ENCODE measurements around the gene SLC7A6. TPM values are rescaled to one million over a fixed set of nuclear protein-coding genes. Genes with fewer than 3 reads are reported as not detected.

The SLC7A6 gene
- total RNA-seq (2014; rRNA removed; shearing (Covaris generic)) = 17.4 TPM in 2 replicates

DNA sequence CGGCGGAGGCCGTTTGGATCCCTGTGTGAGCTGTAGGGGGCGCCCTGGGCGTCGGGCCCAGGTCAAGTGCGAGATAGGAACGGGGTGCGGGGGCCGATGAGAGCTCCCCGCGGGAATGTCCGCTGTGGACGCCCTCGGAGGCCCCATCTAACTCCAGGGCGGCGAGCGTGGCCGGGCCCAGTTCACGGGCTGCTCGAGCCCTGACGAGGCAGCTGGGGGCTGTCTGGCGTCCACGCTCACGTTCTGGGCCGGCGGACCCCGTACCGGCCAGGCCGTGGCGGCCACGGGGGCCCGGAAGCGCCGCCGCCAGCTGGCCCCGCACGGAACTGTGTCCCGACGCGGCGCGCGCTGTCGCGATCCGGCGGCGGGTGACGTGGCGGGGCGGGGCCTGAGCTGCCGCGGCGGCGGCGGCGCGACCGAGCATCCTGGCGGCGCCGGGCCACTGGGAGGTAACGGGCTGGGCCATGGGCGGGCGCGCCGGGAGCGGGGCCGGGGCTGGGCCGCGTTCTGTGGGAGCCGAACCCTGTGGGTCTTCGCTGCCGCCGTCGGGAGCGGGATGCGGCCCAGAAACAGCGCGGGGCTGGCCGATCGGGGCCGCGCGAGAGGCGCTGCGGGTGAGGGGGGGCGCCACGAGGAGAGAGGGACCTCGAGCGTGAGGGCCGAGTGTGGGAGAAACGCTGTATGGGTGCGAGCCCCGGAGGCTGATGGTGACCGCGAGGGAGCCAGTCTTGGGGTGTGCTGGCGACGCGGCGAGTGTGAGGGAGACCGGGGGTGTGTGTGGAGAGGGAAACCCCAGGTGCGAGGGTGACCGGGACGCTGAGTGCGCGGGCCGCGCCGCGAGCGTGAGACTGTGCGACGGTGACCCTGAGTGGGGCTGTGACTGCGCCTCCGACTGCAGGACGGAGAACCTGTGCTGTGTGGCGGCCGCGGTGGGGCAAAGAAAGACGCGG, at the start of gene SLC7A6:
TSS of gene SLC7A6 (plus strand) at position 399 of the 950 bp plus-strand sequence. CDS start 10,201 bp downstream, outside the sequence.
- no peaks in the 10 kb centered on the region for H3K36me3 ChIP-seq
- no peaks in the 10 kb centered on the region for H3K4me1 ChIP-seq
- H3K27me3 ChIP-seq = no peaks in the 10 kb centered on the region
- no peaks in the 10 kb centered on the region for H3K9me3 ChIP-seq (replicated peaks)
- H3K27ac ChIP-seq = peak within 1 kb of the TSS; percentile 62
- DNase-seq = peak; percentile 74 to 77
- H3K4me3 ChIP-seq = peak within 1 kb of the TSS; percentile 87

DNA sequence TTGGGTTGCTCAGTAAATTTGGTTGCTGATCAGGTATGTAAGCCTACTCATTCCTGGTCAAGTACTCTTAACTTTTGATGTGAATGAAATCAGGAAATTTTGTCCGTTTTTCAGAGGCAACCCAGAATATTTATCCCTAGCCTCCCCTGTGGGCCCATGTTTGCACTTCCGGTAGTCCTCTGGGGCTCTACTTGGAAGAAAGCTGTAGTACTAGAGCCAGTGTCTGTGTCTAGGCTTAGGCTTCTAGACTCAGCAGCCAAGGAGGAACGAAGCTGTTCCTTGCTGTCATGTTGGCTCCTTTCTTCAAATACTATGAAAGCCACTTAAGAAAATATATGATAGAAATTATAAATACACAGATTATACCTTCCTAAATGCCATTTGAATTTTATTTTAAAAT, 49.6 kb upstream of the SLC7A6 start:
- Histone ChIP-seq H3K4me3 (no peak overlapping the region), H3K27ac (no peak overlapping the region), H3K27me3 (no peaks in the 10 kb centered on the region), H3K4me1 (no peaks in the 10 kb centered on the region), H3K9me3 (replicated peaks) (no peaks in the 10 kb centered on the region), H3K36me3 (no peaks in the 10 kb centered on the region)
- DNase-seq = no peak

GRCh38 chr16:68215302-68215701, 49.0 kb upstream of the SLC7A6 start:
- no peaks in the 10 kb centered on the region for H3K4me1 ChIP-seq
- H3K27ac ChIP-seq = no peak overlapping the region
- DNase-seq = no peak
- H3K36me3 ChIP-seq = no peaks in the 10 kb centered on the region
- no peak overlapping the region for H3K4me3 ChIP-seq
- no peaks in the 10 kb centered on the region for H3K9me3 ChIP-seq (replicated peaks)
- no peaks in the 10 kb centered on the region for H3K27me3 ChIP-seq

DNA sequence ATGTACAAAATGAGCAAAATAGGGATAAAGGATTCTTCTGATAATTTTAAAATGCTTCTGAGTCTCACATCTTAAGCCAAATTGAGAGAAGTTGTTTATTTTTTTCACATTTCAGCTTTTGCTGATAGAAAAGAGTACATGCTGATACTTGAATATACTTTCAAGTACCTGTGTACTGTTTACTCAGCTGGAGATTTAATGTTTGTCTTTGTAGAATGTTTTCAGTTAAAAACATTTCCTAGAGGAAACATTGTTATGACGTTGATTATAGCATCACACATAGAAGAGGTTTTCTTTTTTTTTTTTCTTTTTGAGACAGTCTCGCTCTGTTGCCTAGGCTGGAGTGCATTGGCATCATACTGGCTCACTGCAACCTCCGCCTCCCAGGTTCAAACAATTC, 48.1 kb upstream of the SLC7A6 start:
- Histone ChIP-seq H3K27ac (no peak overlapping the region), H3K27me3 (no peaks in the 10 kb centered on the region), H3K9me3 (replicated peaks) (no peaks in the 10 kb centered on the region), H3K36me3 (no peaks in the 10 kb centered on the region), H3K4me1 (no peaks in the 10 kb centered on the region), H3K4me3 (no peak overlapping the region)
- no peak for DNase-seq

- no peak overlapping the region for H3K4me3 ChIP-seq
- H3K27me3 ChIP-seq = no peaks in the 10 kb centered on the region
- H3K4me1 ChIP-seq = no peaks in the 10 kb centered on the region
- DNase-seq = no peak
- no peak overlapping the region for H3K27ac ChIP-seq
- no peaks in the 10 kb centered on the region for H3K9me3 ChIP-seq (replicated peaks)
- H3K36me3 ChIP-seq = no peaks in the 10 kb centered on the region
Observed at GRCh38 chr16:68217506-68217905, 46.8 kb upstream of the SLC7A6 start.

DNA sequence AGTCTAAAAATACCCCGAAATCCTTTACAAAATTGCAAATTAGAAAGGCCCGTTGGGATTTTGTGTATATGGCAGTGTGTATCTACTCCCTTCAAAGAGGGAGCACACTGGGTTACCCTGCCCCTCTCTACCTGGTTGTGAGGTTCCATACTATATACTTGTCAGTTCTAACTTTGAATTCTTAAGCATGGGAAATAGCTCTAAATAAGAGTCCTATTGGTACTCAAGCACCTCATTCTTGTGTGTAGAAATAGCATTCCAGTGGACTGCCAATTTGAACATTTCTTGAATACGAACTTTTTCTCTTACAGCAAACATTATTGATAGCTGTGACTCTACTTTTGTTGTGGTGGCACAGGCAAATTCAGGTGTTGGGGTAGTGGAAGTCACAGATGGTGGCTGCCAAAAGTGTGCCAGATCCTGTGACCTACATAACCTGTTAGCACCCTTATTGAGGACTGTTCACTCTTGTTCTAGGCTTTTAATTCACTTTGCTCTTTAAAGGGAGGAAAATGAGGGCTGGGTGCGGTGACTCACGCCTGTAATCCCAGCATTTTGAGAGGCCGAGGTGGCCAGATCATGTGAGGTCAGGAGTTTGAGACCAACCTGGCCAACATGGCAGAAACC, 44.5 kb upstream of the SLC7A6 start:
- Histone ChIP-seq H3K9me3 (replicated peaks) (no peaks in the 10 kb centered on the region), H3K4me3 (no peak overlapping the region), H3K36me3 (no peaks in the 10 kb centered on the region), H3K27ac (no peak overlapping the region), H3K4me1 (no peaks in the 10 kb centered on the region), H3K27me3 (no peaks in the 10 kb centered on the region)
- DNase-seq = no peak

- H3K9me3 ChIP-seq (replicated peaks) = no peaks in the 10 kb centered on the region
- H3K27ac ChIP-seq = no peak overlapping the region
- no peak for DNase-seq
- H3K4me3 ChIP-seq = no peak overlapping the region
- H3K27me3 ChIP-seq = no peaks in the 10 kb centered on the region
- peaks cover 19% of the 10 kb centered on the region for H3K4me1 ChIP-seq
- no peaks in the 10 kb centered on the region for H3K36me3 ChIP-seq
Observed at GRCh38 chr16:68223072-68223471, 41.3 kb upstream of the SLC7A6 start.

DNA sequence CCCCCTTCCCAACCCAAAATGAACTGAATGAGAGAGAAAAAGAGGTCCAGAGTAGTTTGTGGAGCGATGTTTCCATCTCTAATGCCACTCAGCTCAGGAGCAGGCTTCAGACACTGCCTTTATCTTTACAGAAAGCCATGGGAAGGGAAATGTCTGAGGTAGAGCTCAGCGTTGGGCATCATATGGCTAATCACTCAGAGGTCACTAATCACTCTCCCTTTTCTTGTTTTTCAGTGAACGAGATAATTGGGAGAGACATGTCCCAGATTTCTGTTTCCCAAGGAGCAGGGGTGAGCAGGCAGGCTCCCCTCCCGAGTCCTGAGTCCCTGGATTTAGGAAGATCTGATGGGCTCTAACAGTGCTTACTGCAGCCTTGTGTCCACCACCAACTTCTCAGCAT, 38.2 kb upstream of the SLC7A6 start:
- no peak for DNase-seq
- H3K4me3 ChIP-seq = no peak overlapping the region
- no peaks in the 10 kb centered on the region for H3K27me3 ChIP-seq
- no peaks in the 10 kb centered on the region for H3K9me3 ChIP-seq (replicated peaks)
- no peaks in the 10 kb centered on the region; the same call in 1 of the 2 replicates for H3K36me3 ChIP-seq
- peaks cover 34% of the 10 kb centered on the region for H3K4me1 ChIP-seq
- no peak overlapping the region for H3K27ac ChIP-seq

DNA sequence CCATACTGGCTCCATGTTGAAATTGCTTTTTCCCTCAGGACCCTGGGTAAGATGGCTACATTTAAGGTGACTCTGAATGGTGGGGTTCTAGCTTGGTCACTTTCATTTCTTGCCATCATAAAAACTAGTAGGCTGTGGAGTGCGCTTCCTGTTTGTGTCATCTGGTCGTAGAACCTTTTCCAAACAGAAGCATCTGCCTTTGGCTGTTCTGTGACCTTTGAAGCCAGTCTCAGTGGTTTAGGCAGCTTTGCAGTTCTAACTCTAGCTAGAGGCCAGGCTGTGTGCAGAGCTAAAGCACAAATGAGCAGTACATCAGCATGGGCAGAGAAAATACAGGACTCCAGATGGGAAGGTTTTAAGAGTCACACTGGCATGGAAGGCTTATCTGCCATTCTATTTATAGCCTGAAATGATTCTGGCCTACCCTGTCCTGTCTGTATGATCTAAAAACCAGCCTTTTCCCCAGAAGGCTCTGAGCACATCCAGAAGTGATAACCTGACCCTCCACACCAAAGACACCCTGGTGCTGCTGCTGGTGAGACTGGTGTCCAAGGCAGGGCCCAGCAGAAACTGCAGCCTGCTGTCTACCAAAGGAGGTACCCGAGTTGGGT, 37.0 kb upstream of the SLC7A6 start:
- peak overlapping the region; percentile 69; the same call in 1 of the 2 replicates for H3K27ac ChIP-seq
- H3K36me3 ChIP-seq = no peaks in the 10 kb centered on the region; the same call in 1 of the 2 replicates
- H3K4me1 ChIP-seq = peaks cover 34% of the 10 kb centered on the region
- H3K4me3 ChIP-seq = no peak overlapping the region
- no peaks in the 10 kb centered on the region for H3K9me3 ChIP-seq (replicated peaks)
- peak in 1 of 2 experiments; percentile 31 for DNase-seq
- no peaks in the 10 kb centered on the region for H3K27me3 ChIP-seq

- peaks cover 34% of the 10 kb centered on the region for H3K4me1 ChIP-seq
- DNase-seq = peak; percentile 76 to 84
- no peak overlapping the region for H3K4me3 ChIP-seq
- peak overlapping the region; percentile 69 for H3K27ac ChIP-seq
- no peaks in the 10 kb centered on the region for H3K9me3 ChIP-seq (replicated peaks)
- no peaks in the 10 kb centered on the region; the same call in 1 of the 2 replicates for H3K36me3 ChIP-seq
- H3K27me3 ChIP-seq = no peaks in the 10 kb centered on the region
Observed at GRCh38 chr16:68227850-68228553, 36.3 kb upstream of the SLC7A6 start.

GRCh38 chr16:68228652-68229051, 35.7 kb upstream of the SLC7A6 start:
- Histone ChIP-seq H3K4me1 (peaks cover 34% of the 10 kb centered on the region), H3K27me3 (no peaks in the 10 kb centered on the region), H3K36me3 (no peaks in the 10 kb centered on the region; the same call in 1 of the 2 replicates), H3K9me3 (replicated peaks) (no peaks in the 10 kb centered on the region), H3K27ac (peak overlapping the region; percentile 69; the same call in 1 of the 2 replicates), H3K4me3 (no peak overlapping the region)
- DNase-seq = no peak

GRCh38 chr16:68229431-68230175, 34.7 kb upstream of the SLC7A6 start:
- H3K27ac ChIP-seq = no peak overlapping the region
- H3K27me3 ChIP-seq = no peaks in the 10 kb centered on the region
- H3K9me3 ChIP-seq (replicated peaks) = no peaks in the 10 kb centered on the region
- peak; percentile 47 to 78 for DNase-seq
- H3K4me1 ChIP-seq = peaks cover 34% of the 10 kb centered on the region
- no peak overlapping the region for H3K4me3 ChIP-seq
- no peaks in the 10 kb centered on the region; the same call in 1 of the 2 replicates for H3K36me3 ChIP-seq

GRCh38 chr16:68230176-68230571, 34.2 kb upstream of the SLC7A6 start:
- H3K27ac ChIP-seq = no peak overlapping the region
- peaks cover 34% of the 10 kb centered on the region for H3K4me1 ChIP-seq
- no peak overlapping the region for H3K4me3 ChIP-seq
- no peaks in the 10 kb centered on the region for H3K9me3 ChIP-seq (replicated peaks)
- H3K27me3 ChIP-seq = no peaks in the 10 kb centered on the region
- H3K36me3 ChIP-seq = no peaks in the 10 kb centered on the region; the same call in 1 of the 2 replicates
- DNase-seq = no peak

- Histone ChIP-seq H3K27me3 (no peaks in the 10 kb centered on the region), H3K4me1 (peaks cover 34% of the 10 kb centered on the region), H3K4me3 (no peak overlapping the region), H3K9me3 (replicated peaks) (no peaks in the 10 kb centered on the region), H3K27ac (no peak overlapping the region), H3K36me3 (no peaks in the 10 kb centered on the region; the same call in 1 of the 2 replicates)
- no peak for DNase-seq
Observed at GRCh38 chr16:68230956-68231355, 33.4 kb upstream of the SLC7A6 start.

All from SJCRH30 (cell line).